HG02623 (cell line): ENCODE data around the gene SLC44A3.

Experiments used
- ATAC-seq: cut with Tn5 transposase; IDR thresholded peaks from one replicate; pipeline ENCODE4 v1.9.1; 2021; ENCODE audit warnings: moderate library complexity; ENCODE audit not compliant: unreplicated experiment

Gene SLC44A3

GRCh38 chr1:94871031-94871430 lies 50.9 kb downstream of the SLC44A3 start:
- no peak for ATAC-seq

- no peak for ATAC-seq
These were observed 52.8 kb downstream of the SLC44A3 start for GRCh38 chr1:94872771-94873495.

- peak; percentile 52 for ATAC-seq
These were observed 53.6 kb downstream of the SLC44A3 start for GRCh38 chr1:94873520-94874351.

DNA sequence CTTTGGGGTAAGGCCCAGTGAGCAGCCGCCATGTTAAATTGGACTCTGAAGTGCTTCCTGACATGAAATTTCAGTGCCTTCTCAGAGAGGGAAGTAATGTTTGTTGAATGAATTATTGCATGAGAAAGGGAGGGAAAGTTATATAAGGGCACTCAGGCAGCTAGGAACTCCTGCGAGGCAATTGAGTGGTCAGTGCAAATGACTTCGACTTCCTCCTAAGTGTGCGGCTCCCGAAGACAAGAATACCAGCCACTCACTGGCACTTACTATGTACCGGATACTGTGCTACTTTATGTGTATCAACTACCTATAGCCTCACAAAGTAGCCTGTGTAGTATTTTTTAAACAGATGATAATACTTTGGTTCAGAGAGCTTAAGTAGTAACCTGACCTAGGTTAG lies 54.3 kb downstream of the SLC44A3 start:
- no peak for ATAC-seq

GRCh38 chr1:94875794-94876193 lies 55.6 kb downstream of the SLC44A3 start:
- no peak for ATAC-seq

DNA sequence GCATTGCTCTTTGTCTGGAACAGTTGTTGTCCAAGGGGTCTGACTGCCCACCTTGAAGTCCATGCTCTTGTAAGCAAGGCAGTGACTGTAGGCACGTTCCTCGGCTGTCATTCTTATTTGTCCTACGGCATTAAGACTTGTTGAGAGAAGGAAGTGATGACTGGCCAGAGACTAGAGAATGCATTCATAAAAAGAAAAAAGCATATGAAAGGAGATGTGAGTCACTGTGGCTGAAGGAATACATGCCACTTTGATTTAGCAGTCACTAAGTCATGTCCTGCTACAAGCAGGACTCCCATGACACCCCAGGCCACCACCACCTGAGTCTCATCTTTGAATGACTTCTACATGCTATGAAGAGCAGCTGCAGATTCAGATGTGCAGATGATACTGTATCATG lies 56.2 kb downstream of the SLC44A3 start:
- no peak for ATAC-seq

GRCh38 chr1:94878329-94878728 lies 58.2 kb downstream of the SLC44A3 start:
- ATAC-seq: no peak

DNA sequence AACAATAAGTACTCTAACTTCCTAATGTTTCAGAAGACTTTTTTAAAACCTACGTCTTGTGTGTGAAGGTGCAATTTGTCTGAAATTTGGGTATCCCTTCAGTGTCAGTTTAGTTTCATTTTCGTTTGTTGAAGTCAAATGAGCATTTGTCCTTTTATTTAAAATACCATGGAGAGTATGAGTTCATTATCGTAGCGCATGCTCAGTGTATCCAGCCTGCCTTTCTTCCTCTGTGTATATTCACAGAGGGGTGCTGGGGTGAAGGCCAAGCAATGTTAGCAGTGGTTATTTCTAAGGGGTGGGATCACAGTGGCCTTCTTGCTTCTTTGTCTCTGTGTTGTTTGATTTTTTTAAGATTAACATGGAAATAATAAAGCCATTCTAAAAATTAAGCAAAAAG lies 63.5 kb downstream of the SLC44A3 start:
- no peak for ATAC-seq

GRCh38 chr1:94884106-94884505 lies 63.9 kb downstream of the SLC44A3 start:
- ATAC-seq: no peak

DNA sequence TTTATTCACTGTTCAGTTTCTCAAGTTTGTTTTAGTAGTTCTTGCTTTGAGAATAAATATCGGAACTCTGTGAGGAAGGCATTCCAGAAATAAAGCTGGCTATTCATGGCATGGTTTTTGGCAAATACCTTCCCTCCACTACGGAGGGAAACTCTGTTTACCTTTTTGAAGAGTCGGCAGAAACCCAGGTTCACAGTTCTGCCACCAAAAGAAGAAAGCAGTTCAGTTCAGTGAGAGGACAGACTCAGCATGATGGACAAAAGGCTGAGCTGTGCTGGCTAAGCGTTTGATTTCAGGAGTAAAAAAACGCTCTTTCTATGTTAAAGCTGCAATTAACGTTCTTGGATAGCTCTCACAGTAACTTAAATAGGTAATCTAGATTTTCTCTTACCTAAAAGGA lies 64.3 kb downstream of the SLC44A3 start:
- no peak for ATAC-seq

DNA sequence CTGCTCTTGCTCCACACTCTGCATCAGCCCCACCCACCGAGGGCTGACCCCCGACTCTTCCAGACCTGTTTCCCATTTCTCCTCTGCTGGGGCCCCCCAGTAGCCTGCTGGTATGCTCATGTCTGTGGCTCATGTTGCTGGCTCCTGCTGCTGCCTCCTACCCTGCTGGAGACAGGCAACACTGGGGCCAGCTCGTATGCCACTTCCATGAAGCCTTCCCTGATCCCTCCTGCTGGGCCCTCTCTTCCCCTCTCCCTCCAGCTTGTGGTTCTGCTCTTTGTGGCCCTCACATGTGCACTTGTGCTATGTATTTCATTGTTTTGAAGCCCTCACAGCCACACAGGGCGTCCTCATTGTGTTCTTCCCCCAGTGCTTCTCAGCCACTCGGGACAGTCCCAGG lies 66.2 kb downstream of the SLC44A3 start:
- no peak for ATAC-seq

- no peak for ATAC-seq
These were observed 66.9 kb downstream of the SLC44A3 start for GRCh38 chr1:94887106-94887505.

DNA sequence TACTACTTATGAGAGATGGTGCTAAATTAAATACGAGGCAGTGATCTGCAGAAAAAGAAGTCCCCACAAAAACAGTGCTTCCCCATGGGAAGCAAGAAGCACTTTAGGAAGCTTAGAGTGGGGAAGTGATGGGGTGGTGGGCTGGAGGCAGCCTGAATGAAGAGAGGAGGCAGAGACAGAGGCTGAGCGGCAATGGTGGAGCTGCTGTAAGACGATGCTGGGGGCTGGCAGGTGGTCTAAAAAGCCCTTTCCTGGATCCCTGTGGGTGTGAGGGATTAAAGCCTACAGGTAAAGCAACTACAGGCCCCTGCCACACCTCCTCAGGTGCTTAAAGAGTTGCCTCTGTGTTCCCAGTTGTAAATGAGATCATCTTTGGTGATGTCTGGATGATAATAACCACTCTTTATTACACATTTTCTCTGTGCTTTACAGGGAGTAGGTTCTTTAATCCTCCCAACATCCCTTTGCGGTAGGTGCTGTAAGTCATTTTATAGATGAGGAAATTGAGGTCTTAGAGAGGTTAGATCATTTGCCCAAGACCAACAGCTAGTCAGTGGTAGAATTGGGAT lies 67.5 kb downstream of the SLC44A3 start:
- no peak for ATAC-seq

DNA sequence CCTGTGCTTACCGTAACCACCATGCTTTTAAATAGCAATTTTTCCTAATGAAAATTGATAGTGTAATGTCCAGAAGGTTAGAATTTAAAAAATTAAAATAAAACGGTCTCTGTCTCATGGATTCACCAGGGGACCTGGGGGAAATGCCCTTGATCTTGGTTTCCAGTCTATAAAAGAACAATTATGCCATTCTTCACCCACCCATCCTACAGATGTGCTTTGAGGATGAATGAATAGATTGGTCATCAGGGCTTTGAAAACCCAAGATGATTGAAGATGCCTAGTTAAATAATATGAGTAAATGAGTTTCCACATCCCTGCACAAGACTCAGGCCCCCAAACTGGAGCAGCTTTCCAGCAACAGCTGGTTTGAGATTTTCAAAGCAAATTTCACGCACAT lies 68.0 kb downstream of the SLC44A3 start:
- no peak for ATAC-seq

GRCh38 chr1:94892604-94893254 lies 72.6 kb downstream of the SLC44A3 start:
- no peak for ATAC-seq

DNA sequence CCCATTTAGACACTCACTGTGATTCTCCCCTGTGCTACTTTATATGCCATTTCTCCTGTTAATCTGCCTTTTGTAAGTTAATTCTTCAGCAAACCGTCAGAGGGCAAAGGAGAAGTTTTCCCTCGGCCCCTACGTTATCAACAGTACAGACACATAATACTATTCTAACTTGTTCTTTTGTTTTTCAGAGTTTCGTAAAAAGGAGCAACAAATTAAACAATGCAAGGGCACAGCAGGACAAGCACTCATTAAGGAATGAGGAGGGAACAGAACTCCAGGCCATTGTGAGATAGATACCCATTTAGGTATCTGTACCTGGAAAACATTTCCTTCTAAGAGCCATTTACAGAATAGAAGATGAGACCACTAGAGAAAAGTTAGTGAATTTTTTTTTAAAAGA lies 74.5 kb downstream of the SLC44A3 start:
- ATAC-seq: no peak

DNA sequence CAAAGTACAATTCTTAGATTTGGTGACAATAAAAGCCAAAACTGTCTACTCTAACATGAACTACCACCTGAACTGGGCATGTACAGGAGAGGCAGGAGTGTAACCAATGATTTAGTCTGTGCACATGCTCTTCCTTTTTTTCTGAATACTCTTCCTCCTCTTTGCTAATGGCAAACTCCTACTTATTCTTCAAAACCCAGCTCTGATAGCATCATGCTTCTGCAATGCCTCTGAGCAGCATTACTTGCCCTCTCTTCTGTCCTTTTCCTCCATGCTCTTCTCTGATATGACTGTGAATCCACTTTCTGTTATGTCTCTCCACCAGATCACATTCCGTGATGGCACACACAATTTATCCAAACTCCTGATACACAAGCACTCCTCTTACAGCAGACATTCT lies 75.4 kb downstream of the SLC44A3 start:
- ATAC-seq: no peak

DNA sequence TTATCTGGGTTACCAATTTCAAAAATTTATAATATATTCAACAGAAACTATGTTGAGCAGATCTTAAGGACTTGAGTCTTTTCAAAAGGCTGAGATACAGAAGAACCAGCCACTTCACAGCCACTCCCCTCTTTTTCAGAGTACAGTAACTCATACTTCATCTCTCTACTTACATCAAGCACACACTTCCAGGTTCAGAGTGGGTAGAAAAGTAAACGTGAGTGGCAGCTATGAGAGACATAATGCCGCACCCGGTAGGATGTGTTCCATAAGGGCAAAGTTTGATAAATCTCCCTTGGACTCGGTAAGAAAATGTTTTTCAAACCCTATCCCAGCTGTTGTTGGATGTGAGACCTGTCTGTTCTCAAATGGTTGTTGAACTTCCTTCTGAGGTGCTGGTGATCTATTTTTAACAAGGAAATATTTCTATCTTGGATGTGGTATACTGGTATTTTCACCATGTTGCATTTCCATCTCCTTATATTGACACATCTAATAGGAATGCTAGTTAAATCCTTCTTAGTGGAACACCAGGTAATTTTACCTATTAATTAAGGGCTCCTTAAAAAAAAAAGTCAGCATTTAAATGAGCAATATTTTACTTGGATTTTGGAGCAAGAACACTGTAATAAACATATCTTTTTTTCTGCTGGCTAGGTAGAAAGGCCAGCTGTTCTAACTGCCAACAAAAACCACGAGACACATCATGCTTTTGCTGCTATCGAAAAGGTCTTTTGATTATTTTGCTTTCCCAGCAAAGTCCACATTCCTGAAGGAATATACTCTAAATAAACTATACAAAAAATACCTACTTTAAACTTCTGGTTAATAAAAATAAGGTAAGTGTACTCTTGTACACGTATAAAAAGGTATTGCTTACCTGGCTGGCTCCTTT lies 78.6 kb downstream of the SLC44A3 start:
- no peak for ATAC-seq

- no peak for ATAC-seq
These were observed 79.6 kb downstream of the SLC44A3 start for GRCh38 chr1:94899756-94900155.

DNA sequence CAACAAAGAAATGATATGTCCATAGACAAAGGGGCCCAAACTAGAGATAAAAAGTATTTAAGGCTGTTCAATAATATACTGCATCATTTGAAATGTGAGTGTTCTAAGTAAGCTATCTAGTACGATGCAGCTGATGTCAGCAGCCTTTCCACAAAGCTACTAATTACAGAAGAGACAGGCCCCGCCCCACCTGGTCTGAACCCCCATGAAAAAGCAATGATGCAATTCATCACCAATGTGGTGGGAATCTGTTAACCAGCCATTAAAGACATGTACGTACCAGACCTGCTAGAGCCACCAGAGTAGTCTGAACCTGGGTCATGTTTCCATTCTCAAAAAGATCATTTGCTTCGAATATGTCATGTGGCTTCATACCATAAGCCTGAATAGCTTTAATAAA lies 81.7 kb downstream of the SLC44A3 start:
- ATAC-seq: no peak
